Head of caudate nucleus (tissue), 42 donors: ENCODE data around the gene HVCN1.

Source experiments
- DNase-seq, 42 donors: peaks; one replicate each; pipeline versions ENCODE4 v3.0.0 to v3.0.0-alpha.2; 2020 to 2021; ENCODE audit warnings: mixed read lengths in 7 of 42
- intact Hi-C: fragments of 100-400 bp; cut with DNase I; formaldehyde crosslinking; loops from one replicate; pipeline ENCODE4 v1.15.0; 2022

The HVCN1 gene

DNA sequence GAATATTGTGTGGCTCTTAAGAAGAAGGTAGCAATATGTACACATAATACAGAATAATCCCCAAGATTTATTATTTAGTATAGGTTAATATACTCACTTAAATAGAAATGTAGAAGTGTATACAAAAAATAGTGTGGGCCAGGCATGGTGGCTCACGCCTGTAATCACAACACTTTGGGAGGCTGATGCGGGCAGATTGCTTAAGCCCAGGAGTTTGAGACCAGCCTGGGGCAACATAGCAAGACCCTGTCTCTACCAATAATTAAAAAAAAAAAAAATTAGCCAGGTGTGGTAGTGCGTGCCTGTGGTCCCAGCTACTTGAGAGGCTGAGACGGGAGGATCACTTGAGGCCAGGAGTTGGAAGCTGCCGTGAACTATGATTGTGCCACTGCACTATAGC is 15.3 kb upstream of the HVCN1 start:
- intact Hi-C loops = no loop called here
- DNase-seq = no peak

DNA sequence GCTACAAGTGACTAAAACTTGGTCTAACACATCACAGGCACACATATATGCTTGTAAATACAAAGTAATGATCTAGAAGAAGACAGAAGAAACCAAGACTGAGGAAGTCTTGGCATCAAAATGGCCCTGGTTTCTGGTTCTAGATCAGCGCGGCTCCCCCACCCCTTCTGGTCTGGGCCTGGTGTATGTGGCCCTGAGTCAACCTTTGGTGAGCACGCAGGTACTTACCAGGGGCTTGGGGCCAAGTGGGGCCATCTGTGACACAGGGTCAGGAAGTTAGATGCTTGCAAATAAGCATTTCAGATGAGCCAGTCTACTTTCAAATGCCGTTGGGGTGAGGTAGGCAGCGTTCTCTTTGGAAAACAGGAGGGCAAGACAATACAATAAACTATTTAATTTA is 13.2 kb upstream of the HVCN1 start:
- intact Hi-C loops = no loop called here

DNA sequence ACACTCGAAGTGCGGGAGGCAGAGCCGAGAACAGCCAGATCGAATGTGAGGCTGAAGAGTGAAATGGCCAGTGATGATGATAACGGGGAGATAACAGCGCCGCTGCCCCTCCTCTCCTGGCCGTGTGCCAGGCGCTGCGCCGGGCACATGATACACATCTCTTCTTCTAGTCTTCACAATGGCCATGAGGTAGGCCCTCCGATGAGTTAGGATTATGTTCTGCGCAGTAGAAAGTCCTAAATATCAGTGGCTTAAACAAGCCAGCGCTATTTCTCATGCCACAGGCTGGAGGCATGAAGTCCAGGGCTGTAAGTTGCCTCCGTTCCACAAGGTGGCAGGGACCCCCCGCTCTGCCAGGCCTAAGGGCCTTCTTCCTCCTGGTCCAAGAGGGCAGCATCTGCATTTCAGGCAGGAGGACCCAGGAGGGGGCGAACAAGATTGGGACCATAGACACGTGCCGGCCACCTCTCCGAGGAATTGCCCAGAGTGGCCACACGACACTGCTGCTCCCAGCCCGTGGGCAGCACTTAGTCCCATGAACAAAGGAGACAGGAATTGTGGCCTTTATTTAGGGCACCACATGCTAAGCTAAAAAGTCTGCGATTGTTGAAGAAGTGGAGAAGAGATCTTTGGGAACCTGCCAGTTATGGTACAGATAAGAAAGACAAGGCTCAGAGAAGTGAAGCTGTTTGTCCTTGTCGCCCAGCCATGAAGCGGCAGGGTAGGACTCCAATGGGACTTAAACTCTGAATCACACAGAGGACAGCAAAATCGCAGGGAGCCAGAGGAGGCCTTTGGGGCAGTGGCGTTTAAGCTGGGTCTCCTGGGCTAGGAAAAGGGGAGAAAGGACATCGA is 10.9 kb upstream of the HVCN1 start:
- intact Hi-C loops = no loop called here
- DNase-seq = peak in 7 of 42 donors; percentile 16 to 53 (median 27)

More for the DNA sequence above, 13.2 kb upstream of the HVCN1 start:
- DNase-seq = no peak

DNA sequence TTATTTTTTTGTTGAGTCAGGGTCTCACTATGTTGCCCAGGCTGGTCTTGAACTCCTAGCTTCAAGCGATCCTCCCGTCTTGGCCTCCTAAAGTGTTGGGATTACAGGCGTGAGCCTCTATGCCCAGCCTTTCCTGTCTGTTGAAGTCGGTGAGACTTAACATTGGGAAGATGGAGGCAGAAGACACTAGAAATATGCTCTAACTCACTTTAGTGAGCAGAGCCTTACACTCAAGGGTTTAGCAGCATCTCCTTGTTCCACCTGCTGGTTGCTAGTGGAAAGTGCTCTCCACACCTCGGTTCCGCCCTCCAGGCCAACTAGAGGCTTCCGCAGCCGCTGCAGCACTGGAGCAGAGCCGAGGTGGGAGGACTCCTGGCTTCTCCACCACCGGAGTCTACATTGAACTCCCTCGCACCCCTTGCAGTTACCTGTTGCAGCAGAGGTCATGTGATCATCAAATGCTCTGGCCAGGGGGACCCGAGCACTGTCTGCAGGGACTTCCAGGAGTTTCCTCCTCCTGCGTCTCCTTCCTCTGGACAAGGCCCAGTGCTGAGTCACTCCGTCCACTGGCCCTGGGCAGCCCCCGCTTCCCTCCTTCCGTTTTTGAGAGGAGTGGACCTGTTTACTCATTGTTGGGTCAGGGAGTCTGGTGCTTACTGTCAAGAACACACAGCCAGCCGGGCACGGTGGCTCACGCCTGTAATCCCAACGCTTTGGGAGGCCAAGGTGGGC is 9.4 kb upstream of the HVCN1 start:
- intact Hi-C loops = no loop called here
- peak; percentile 40 to 91 (median 74) for DNase-seq

DNA sequence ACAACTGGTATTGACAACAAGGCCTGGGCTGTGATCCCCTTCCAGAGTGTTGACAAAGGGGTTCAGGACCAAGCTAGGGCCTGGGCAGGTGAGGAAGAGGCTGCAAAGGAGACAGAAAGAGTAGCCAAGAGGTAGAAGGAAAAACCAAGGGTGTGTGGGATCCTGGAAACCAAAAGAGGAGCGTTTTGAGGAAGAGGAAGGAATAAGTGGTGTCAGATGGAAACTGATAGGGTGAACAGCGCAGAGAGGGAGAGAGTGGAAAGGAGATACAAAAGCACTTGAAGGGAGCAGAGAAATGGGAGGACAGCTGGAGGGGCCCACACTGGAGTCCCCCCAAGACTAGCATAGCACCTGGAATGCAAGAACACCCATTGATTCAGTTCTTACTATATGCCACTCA is 8.3 kb upstream of the HVCN1 start:
- DNase-seq = no peak
- intact Hi-C loops = no loop called here

DNA sequence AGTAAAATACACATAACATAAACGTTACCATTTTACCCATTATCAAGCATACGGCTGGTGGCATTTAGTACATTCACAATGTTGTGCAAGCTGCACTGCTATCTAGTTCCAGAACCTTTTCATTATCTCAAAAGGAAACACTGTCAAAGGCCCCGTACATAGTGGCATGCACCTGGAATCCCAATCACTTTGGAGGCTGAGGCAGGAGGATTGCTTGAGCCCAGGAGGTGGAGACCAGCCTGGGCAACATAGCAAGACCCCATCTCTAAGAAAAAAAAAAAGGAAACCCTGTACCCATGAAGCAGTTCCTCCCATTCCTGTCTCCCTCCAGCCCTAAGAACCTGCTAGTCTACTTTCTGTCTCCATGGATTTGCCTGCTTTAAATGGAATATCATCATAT is 7.4 kb upstream of the HVCN1 start:
- intact Hi-C loops = no loop called here
- DNase-seq = no peak

DNA sequence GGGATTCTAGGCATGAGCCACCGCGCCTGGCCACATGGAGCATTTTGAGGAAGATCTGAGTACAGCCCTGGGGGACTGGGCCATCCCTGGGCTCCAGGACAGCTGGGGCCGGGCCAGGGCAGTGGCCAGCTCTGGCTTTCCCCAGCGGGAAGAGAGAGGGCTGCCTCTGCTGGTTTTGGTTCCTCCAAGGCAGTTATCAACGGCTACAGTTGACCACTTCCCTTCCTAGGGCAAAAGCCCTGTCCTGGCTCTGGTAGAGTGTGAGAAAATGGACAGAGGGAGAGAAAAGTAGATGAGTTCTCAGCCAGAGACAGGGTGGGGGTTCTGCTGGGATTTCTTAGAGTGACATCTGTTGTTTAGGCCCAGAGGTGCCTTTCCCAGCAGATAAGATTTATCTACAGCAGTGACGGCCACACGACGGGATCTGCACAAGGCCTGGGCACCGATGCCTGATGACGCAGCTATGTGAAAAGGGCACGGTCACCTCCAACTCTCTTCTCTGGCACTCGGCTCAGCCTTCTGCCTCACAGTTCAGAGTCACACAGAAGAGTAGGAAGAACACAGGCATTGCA is 5.5 kb upstream of the HVCN1 start:
- DNase-seq = peak in 33 of 42 donors; percentile 8 to 66 (median 48)
- intact Hi-C loops = no loop called here

DNA sequence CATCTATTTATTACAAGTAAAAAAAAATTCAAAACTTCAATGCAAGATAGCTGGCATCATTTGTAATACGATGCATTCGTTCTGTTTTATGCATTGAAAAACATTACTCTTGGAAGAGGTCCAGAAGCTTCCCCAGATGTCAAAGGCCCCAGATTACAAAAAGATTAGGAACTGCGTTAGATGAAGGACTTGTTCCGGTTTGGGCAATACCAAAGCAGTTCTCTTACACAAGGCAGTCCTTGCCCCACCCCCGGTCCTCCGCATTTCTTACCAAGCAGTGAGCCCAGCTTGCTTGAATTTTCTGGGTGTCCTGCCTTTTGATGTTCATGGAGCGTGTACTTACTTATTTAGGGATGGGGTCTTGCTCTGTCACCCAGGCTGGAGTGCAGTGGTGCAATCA is 4.8 kb upstream of the HVCN1 start:
- intact Hi-C loops = no loop called here
- peak in 18 of 42 donors; percentile 11 to 52 (median 36) for DNase-seq

DNA sequence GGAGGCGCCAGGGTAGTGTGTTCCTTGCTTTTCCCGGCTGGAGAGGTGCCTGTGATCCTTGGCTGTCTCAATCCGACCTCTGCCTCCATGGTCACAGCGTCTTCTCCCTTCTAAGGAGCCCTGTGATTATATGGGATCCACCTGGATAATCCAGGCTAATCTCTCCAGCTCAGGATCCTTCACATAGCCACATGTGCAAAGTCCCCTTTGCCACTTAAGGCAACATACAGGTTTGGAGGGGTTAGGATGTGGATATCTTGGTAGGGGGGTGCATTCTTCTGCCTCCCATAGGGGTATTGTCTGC is 1.2 kb upstream of the HVCN1 start:
- intact Hi-C loops = no loop called here
- no peak for DNase-seq

DNA sequence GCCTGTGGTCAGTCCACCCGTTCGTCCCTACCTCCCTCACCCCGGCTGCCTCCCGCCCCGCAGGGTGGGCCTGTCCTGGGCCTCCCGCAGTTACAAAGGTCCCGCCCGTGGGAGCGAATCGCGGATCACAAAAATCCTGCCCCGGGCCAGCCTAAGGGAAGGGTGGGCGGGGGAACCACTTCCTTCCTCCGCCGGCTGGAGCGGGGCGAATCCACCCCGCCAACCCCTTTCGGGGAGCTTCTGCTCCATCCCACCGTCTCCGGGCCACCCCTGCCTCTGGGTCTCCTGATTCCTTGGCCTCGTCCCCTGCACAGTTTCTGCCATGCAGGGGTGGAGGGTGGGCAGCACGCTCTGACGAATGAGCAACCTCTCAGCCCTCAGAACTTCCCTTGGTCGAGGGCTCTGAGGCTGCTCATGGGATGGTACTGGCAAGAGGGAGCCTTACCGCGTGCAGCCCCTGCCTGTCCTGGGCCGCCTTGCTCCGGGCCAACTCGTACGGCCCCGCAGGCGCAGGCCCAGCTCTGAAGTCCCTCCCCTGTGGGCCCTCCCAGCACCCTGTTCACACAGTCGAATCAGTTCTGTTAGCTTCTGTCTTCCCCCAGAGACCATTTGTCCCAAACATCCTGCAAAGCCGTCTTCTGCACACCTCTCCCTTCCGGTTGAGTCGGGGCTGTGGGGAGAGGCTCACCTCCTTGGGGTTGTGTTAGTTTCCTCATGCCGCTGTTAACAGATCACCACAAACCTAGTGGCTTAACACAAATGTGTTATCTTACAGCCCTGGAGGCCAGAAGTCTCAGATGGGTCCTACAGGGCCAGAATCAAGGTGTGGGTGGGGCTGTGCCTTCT is 589 bp upstream of the HVCN1 start:
- intact Hi-C loops = no loop called here
- DNase-seq = peak in 23 of 42 donors; percentile 5 to 52 (median 22)

DNA sequence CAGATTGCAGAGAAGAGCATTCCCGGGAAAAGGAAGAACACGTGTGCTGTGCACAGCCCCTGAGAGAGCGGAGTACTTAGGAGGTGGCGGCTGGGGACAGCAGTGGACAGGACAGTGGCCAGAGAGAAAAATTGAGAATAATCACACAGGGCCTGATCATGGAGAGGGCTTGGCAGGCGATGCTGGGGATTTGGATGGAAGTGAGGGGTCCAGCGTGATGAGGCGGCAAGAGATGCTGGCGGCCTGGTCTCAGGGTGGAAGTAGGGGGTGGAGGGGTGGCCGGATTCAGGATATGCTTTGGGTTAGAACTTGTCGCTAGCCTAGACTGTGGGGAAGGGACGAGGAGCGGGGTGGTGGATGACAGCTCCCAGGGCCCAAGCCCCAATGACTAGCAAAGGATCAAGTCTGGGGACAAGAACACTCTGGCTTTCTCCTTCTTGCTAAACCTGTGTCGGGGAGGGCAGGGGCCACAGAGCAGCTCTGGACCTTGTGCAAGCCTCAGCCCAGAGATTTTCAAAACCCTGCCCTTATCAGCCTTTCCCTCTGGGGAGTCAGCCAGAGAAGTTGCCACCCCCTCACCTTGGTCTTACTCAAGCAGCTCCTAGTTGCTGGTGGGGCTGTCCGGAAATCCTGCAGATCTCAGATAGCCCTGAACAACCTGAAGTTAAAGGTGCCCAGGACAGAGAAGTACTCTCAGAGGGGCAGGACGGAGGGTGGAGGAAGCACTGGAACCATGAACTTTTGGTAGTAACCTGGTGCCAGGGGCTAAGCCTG is 1.3 kb downstream of the HVCN1 start:
- intact Hi-C loops = no loop called here
- DNase-seq = no peak

DNA sequence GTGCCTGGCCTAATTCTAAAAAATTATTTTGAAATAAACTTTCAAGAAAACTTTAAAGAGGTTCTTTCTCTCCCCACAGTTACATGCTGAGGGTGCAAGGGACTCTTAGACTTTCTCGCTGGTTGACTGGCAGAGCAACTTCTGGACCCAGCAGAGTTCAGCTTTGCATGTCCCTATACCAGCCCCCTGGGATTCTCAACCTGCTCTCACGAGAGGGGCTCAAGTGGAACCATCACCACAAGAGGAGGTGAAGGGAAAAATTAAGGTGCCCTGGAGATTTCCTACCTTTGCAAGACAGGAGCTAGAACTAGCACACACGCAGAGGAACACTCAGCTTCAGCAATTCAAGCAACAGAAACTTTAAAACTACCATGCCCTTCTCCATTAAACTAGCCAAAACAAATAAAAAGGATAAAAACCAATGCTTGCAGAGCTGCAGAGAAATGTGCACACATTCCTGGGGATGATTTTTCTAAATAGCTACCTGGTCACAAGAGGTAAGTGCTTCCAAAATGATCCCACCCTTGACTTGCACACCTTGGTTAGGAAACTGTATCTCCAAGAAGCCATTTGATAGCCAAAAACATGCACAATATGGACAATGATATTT is 2.5 kb downstream of the HVCN1 start:
- intact Hi-C loops = no loop called here
- DNase-seq = no peak

DNA sequence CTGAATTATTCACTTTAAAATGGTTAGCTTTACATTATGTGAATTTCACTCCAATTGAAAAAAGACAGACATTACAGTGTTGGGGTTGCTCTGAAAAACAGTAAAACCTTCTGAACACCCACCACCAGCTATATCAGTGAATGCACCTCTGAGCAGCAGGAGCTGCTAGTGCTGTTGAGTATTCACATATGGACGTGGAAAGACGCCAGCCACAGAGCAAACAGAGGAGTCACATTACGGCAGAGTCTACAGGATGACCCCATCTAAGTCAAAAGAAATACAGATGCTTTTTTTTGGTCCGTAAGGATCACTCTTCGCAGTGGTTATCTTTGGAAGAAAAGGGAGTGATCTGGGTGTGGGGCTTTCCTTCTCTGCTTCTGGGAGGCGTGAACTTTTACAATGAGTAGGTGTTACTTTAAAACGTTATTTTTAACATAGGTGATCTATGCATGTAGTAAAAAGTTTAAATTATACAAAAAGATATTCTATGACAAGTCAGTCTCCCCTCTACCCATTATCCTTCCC is 4.5 kb downstream of the HVCN1 start:
- DNase-seq = peak in 1 of 42 donors; percentile 10
- intact Hi-C loops = no loop called here

DNA sequence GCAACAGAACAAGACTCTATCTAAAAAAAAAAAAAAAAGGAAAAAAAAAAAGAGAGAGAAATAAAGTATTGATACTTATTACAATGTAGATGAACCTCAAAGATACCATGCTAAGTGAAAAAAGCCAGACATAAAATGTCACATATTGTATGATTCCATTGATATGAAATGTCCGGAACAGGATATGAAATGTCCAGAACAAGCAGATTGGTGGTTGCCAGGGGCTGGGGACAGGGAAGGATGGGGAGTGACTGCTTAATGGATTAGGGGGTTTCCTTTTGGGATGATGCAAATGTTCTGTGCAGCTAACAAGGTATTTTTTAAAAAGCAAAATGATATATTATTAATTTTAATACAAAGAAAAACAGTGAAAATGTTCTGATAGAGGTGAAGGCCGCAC is 5.0 kb downstream of the HVCN1 start:
- DNase-seq = no peak
- intact Hi-C loops = no loop called here

DNA sequence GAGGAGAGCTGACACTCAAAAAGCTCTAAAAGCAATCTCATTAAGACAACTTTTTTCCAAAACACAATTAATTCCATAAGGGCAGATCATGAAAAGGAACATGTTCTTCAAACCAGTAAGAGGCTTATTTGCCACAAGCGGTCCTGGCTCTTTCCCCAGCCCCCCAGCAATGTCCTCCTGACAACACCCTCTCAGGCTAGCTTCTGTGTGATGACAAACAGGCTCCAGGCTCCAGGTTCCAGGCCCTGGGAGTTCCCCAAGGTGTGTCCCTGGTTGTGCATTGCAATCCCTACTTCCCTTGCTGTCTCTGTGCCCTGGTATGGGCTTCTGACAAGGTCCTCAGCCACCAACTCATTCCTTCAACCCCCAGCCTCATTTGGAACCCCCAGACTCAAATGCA is 8.9 kb downstream of the HVCN1 start:
- DNase-seq = no peak
- intact Hi-C loops = no loop called here

DNA sequence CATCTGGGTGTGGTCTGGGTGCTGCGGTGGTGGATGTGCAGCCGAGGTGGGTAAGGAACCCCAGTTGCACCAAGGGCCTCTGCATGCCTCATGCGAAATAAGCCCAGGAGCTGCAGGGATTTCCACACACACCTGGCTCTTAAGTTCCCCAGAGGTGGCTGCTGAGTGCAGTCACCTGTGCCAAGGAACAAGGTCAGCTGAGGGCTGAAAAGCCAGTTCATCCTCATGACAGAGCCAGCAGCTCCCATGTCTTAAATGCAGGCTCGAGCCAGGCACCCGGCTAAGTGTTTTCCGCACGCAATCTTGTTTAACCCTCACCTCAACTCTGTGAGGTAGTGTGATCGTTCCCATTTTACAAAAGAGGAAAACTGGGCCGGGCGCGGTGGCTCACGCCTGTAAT is 9.7 kb downstream of the HVCN1 start:
- intact Hi-C loops = no loop called here
- no peak for DNase-seq

DNA sequence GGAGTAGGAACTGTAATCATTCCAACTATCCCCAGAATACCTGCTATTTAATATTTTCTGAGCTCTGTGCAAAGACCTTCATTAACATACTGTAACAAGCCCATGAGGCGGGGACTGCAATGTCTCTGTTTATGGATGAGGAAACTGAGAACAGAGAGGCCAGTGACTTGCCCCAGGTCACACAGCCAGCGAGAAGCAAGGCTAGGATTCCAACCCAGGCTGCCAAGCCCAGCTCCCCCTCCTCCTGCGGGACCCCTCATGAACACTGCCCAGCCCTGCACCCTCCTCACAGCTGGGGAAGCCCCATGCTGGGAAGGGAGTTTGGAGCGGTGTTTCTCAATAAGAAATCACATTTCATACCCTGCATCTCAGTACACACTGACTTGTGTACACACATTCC is 10.9 kb downstream of the HVCN1 start:
- no peak for DNase-seq
- intact Hi-C loops = no loop called here
